ENCODE results near the gene OLIG3.

OLIG3 gene

DNA sequence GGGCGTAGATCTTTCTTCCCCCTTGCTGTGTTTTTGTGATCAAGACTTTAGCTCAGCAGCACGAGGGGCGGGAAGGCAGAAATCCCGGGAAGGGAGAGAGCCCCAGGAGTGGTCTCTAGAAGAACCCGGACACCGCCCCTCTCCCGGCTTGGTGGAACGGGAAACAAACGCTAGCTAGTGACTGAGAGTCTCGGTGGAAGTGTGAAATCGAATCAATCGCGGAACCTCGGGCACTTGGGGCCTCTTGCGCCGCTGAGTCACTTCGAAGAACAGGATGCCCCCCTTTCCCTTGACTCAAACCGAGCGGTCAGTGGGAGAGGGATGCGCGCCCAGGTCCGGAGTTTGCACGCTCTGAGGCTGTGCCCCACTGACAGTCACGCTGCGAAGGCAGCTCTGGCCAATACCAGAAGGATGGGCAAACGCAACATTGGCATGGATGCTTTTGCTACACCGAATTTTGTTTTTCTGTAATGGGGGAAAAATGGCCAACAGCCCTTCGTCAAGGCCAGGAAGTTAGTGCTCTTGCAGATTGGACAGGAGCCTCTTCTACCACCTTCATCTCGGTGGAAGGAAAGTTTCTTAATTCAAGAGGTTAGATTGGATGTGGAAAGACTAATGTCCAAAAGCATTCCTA is 1.6 kb upstream of the OLIG3 start:
- DNase-seq: peak in 1 of 4 experiments; percentile 17

DNA sequence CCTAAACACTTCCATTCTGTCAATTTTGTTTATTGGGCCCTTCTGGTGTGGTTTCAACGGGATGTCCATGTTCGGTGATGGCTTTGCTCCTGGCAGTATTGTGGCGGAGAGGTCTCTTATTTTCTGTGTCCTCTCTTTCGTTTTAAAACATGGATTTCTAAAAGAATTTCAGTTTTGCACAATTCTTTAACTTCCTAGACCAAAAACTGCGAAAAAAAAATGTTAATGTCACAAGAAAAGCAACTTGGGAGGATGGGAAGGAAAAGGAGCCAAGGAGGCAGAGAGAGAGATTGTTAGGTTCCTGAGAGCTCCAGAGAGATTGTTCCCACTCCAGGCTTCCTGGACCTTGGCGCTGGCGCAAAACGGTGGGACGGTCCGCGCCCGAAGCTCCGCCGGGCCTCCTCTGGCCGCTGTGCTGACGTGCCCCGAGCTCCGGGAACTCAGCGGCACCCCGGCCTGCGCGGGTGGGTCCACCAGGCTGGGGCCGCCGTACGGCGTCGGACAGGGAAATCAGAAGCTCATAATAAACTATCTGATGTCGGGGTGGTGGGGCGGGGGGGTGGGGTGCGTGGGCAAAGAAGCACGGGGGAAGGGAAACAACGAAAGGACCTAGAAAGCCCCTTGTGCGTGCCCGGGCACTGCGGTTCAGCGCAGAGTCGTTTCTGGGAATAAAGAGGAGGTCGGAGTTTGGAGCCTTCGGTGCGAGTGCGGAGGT is 951 bp upstream of the OLIG3 start:
- DNase-seq: peak in 1 of 4 experiments; percentile 15

DNA sequence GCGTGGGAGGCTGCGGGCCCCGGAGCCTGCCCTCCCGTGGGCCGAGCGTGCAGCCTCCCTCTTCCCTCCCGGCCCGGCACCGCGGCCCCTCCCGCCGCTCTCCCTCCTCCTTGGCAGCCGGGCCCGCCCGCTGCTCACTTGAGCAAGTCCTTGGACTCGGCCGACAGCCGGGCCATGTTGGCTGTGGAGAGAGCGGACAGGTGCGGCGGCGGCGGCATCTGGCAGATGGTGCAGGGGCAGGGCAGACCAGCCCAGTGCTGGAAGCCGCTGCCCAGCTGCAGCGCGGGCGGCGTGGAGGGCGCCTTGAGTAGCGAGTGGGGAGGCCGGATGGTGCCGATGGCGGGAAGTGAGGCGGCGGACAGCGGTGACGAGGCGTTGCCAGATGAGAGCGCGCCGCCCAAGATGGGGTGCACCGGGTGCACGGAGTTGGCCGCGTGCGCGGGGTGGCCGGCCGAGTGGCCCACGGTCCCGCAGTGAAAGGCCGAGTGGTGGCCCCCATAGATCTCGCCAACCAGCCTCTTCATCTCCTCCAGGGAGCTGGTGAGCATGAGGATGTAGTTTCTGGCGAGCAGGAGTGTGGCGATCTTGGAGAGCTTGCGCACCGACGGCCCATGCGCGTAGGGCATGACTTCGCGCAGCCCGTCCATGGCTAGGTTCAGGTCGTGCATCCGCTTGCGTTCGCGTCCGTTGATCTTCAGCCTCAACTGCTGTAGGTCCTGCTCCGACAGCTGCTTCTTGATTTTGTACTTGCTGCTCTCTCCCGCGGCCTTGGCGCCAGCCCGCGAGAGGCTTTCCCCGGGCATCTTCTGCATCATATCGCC is 766 bp downstream of the OLIG3 start:
- DNase-seq: peak in 1 of 4 experiments; percentile 19

DNA sequence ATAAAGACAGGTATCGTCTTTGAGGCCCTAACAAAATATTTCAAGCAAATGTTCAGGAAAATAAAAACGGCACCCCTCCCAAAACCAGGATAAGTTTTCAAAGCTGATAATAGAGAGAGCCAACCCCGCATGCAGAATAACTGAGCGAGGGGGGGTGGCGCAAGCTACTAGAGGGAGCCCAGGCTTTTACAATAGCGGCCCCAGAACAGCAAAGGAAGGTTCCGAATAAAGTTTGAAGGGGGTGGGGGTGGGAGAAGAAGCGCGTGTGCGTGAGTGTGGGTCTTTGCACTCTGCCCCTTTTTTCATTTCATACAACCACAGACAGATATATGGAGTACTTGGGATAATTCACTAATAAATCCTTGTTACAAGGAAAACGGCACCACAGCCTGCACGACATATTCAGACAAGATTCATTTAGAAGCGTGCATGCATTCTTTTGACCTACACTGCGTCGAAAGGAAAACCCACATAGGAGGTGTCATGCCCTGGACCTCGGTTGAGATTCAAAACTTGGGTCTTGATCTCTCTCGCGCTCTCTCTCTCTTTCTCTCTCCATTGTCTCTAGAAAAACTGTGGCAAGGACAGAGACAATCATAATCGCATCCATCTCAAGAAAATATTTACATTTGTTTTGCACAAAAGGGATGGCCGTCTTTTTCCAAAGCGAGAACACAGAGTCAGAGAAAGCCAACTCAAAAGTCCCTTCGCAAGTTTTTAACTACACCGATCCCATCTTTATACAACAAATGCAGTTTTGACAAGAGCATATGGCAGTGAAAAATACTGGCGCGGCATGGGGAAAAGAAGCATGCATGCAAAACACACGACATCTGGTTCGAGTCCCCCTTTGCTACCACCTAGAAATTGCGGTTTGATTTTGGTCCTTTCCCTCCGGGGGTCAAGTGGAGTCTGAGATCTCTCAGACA is 1.6 kb downstream of the OLIG3 start:
- DNase-seq: no peak

DNA sequence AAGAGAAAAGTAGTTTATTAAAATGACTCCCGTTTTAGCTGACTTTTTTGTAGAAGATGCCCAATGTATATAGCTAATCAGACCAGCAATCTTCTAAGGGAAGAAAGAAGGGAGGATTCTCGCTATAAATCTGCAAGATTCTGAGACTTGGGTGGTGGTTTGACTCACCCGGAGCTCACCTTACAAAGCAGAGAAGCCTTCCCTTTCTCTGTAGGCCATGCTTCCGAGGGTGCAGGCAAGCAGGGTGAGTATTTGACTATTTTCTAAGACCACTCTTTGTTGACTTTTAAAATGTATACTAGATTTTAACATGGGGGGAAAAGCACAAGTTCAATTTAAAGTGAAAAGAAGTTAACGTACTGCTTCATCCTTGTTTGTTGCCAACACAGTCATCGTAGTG is 2.7 kb downstream of the OLIG3 start:
- no peak for DNase-seq

DNA sequence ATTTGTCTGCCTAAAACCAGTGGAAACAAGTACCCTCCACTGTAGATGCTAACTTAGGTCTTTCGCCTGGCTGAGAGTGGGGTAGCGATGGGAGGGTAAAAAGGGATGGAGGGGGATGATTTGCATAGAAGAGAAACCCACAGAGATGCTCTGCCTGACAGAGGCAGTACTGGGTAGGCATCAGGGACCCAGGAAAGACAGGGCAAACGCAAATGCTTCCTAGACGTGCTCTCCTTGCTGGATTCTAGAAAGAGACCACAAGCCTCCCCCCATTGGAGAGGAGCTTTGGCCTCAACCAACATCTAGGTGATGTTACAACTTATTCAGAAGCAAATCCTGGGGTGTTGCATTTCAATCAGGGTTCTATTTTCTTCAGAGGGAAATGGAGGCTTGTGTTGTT is 3.2 kb downstream of the OLIG3 start:
- no peak for DNase-seq

DNA sequence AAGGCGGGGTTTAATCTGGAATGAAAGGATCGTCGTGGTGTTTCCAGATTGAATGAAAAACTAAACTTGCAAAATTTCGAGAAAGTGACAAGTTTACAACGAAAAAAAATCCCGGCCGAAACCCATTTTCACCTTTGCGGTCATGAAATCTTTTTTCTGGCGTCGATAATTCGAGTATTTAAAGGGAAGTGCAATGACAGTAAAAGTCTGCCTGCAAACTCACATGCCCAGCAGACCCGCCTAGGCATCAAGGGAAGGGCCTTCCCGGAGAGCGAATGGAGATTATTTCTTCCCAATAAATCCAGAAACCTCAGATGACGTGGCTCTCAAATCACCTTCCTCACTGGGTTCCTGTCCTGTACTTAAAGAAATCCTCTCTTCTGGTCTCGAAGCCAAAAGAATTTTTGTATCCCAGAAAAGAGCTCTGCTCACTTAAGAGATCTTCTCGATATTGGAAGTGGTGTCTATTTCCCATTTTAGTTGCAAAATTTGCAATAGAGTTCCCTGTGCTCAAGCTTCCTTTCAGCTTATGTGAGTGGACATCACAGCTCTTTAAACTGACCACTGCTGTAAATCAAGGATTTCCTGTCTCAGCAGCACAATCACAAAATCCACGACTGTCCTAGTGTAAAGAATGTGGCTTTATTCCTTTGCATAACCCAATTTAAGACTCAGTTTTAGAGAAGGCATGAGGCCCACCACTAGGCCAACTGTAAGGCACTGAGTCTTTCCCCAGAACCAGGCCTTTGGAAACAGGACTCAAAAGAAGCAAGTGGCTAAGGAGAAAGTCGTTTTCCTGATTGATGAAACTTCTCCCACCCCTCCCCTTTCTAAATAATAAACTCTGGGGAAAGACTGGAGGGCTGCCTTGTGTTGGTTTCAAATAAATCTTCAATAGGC is 3.9 kb downstream of the OLIG3 start:
- DNase-seq: no peak

DNA sequence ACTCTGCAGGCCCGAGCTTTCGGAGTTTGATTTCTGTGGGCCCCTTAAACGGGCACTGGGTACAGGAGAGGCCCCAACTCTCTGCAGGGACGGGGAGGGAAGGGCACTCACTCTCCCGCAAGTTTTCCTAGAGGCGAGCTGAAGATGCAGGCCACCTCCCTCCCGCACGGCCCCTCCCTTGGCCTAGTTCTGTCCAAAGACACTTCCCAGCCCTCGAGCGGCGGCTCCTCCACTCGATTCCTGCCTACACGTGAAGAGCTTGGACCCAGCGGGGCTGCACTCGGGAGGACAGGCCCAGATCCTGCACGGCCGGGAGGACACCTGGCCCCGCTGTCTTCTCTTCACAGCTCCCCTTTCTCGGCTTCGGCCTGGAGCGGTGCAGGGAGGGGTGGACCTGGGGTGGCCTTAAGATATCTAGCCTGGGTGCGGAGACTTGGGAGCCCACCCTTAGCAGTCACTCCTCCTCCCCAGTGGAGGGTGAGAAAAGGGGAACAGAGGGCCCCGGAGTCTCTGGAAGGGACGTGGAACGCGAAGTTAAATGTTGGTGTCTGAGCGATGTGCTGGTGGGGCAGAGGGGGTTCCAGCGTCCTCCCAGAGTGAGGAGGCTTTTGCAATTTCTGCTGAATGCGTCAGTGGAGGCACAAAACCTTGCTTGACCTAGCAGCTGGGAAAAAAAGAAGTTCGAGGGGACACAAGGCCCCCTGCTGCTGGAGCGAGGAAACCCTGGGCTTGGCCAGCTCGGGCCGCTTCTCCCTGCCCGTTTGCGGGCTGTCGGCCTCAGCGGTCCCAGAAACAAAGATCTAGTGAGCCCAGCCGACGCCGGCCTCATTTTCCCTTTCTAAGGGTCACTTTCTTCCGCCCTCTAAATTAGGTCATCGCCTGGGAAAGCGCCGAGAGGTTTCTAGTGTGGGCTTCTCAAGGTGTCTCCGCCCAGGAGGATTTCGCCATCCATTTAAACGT is 4.9 kb downstream of the OLIG3 start:
- DNase-seq: peak in 1 of 4 experiments; percentile 30

DNA sequence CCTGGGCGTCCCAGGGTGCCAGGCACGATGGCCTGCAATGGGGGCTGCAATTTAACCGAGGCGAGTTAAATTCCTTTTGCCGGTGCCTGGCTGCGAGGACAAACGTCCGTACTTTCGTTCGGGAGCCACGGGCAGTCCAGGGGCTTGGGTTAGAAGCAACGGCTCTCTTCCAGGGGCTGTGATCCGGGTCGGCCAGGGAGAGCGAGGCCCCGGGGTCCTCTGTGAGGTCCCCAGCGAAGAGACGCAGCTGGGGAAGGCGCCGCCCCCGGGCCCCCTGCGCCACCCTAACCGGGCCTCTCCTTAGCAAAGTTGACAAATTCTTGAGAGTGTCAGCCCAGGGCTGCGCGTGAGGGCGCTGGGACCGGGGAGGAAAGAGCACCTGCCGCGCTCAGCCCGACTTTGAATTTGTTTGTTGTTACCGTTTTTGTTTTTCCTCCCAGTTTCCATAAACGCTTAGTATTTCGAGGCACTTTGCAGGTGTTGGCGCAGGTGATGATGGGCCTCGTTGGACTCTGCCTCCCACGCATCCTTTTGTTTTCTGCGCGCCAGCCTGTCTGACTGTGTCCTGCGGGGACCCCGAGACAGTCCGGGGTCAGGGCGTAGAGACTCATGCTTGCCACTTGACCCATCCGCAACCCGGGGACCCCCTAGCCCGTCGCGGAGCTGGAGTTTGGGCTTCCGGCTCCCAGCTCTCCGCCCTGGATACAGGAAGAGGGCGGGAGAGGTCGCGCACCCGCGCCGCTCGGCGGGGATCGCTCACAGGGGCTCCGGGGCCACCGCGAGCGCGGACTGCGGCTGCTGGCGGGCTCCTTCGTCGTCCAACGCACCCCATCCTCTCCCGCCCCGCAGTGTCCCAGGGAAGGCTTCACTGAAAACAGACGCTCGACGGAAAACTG is 5.8 kb downstream of the OLIG3 start:
- no peak for DNase-seq

DNA sequence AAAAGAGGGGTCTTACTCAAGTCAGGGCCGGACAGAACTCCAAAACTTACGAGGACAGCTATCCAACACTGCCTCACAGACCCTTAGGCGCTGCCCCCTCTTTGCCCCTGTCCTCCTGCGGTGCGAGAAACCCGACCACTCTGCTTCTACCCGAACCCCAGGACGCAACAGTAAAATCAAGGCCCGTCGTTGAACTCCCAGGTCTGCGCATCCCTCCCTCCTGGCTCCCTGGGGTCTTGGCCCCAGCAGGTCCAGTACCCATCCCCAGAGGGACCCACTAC is 6.4 kb downstream of the OLIG3 start:
- DNase-seq: no peak

DNA sequence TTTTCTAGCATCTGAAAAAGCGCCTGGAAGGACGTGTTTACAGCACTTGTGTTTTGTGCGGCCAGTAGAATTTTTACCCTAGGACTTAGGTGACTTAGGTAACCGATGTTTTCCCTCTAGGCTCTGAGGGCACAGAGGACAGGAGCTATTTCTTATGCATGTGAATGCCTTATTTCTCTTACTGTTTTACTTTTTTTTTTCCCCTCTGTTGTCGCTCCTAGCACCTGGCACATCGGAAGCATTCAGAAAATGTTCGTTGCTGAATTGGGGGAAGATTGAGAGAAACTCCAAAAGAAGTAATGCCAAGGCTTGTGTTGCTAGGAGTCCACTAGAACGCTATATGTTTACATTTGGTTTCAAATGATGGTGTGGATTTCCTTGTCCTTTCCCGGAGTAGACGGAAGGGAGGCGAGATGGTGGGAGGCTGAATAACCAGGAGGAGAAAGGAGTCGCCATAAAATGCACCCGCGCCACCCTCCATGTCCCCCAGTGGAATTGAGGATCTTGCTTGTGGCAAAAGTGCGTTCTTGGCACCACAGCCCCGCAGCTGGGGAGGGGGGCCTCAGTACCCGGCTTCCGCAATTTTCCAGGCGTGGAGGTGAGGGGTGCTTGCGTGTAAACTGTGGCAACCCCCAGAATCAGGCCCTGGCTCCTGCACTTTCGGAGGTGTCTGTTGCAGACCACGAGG is 6.9 kb downstream of the OLIG3 start:
- DNase-seq: no peak

DNA sequence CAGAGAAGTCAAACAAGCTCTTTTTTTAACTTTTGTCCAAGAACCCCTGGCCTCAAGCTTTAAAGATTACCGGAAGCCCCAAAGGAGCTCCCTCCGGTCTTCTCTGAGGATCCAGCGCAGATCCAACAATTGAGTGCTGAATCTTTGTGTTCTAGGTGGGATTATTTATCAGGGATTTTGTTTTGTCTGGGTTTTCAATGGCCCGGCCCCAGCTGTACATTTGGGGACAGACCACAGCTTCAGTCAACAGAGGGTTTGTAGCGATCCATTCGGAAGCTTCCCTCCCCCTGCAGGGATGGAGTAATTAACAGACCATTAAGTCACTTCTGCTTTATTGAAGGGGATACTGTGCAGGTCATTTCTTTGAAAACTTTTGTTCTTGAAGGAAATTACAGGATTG is 7.8 kb downstream of the OLIG3 start:
- DNase-seq: peak in 1 of 4 experiments; percentile 10

DNA sequence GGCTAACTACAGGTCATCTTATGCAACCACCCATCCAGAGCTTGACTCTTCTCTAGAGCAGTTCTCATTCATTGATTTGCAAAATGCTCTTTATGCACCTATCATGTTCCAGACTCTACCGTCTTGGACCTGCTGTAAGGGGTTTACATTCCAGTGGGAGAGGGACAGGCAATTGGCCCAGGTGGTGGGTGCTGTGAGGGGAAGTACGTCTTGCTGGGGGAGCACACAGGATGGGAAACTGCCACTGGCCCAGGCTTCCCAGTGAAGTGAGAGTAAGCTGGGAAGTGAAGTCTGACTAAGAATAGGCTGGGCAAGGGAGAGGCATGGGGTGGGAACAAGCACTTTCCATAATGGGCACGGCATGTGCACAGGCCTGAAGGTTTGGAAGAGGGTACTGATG is 13.8 kb downstream of the OLIG3 start:
- DNase-seq: no peak

DNA sequence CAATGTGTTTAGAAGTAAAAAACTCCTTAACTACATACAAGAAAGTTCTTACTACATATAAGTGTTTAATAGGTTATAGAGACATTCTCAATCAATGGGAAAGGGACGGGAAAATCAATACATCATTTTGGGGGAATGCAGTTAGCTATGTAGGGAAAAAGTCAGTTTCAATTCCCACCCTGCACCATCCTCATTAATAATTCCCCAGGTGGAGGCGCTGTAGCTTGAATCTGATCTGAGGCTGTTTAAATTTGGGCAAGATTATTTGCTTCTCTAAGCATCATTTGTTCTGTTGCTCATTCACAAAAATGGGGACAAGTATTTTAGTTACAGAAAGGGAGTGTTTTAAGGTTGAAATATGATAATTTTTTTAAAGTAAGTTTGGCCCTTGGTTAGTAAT is 19.1 kb downstream of the OLIG3 start:
- DNase-seq: no peak

DNA sequence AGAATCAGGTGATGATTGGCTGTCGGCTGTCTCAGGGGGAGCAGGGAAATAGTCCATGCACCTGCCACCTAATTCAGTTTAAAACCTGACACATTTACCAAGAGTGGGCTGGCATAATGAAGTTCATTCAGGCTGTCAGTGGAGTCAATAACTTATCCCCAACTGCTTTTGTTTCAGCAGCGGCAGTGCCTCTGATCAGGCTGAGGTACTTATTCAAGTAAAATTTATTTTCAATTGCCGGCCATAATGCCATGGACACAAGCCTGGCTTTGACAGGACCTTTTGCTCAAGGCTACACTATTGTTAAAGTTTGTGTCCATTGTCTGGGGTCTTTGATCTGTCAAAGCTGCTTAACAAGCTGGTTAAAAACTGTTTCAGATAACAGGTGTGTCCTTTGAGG is 20.6 kb downstream of the OLIG3 start:
- DNase-seq: no peak

DNA sequence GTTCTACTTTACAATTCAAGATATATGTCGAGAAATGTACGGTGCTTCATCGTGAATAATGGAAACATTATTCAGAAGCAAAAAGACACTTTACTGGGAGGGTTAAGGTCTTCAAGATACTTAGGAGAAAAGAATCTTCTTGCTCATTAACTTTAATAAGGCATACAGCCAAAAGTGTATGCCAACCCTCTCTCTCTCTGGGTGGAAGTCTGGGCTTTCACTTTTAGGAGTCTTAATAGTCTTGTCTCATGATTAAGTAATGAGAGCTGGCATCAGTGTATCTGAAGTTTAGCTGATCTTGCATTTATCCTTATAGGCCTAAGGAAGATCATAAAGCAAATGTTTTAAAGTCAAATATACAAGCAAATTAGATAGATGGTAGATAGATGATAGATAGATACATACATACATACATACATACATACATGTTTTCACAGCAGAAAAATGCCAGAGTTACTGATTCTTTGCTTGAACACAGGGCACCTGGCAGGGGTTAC is 21.5 kb downstream of the OLIG3 start:
- no peak for DNase-seq

DNA sequence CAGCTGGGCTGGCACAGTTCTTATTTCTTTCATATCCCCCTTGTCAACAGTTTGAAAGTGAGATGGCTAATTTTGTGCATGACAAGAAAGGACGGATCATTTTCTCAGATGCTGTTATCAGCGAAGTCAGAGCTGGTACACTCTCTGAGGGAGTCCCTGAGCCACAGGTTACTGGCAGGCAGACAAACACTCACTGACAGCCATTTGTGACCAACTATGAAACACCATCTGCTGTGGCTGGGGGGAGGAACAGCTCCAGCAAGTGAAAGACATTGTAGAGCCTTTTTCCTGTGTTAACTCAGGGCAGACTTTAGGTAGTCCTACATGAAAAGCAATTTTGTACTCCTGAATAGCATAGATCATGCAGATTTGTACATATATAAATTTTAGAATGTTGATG is 22.2 kb downstream of the OLIG3 start:
- DNase-seq: no peak

DNA sequence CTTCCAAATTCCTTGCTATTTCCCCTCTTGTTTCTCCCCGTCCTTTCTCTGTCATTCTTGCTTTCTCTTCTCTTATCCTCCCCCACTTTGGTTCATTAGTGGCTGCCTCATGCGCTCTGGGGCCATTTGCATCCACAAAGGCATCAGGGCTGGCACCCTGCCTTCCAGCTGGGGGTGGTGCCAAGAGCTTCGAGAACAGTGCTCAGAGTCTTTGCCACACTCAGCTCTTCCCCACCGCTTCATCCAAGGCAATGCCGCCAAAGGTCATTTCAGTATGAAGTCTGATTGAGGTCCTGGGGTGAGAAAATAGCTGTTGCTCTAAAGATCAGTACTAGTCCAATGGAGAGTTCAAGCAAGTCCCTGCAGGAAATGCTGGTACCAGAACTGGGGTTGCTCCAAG is 22.7 kb downstream of the OLIG3 start:
- no peak for DNase-seq

DNA sequence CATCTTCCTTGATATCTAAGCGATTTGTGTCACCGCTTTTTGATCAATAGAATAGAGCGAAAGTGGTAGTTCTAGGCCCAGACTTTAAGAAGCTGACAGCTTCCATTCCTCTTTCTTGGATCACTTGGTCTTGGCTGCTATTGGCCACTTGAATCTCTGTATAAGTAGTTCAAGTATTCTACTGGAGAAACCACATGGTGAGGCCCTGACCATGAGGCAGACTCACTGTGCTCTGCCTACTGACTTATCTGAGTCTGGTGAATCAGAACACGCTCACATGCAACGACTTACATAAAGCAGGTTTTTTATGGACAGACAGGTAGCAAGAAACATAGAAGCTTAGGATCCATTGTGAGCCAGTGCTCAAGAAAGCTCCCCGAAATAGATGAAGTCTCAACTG is 27.0 kb downstream of the OLIG3 start:
- DNase-seq: no peak
